DND-41 (cell line): ENCODE measurements around the gene CC2D2B.

Experiments
- CTCF ChIP-seq: IDR thresholded peaks from 2 replicates; pipeline ENCODE4 v1.5.1; 2012; ENCODE audit warnings: borderline replicate concordance, low read length, moderate library complexity, mild to moderate bottlenecking; ENCODE audit not compliant: poor library complexity, severe bottlenecking; ENCODE audit errors: extremely low read depth
- EZH2 ChIP-seq: IDR thresholded peaks from 3 replicates; pipeline ENCODE4 v1.6.1; 2012; ENCODE audit warnings: borderline replicate concordance, low read depth, mild to moderate bottlenecking, moderate library complexity, low read length, inconsistent platforms; ENCODE audit not compliant: severe bottlenecking

- TF ChIP-seq CTCF (no peak), EZH2 (no peak)
Measured at GRCh38 chr10:96041146-96041545, 133.4 kb downstream of the CC2D2B start.
